ENCODE measurements around the gene TMEM245. TPM values are rescaled to one million over a fixed set of nuclear protein-coding genes. Genes with fewer than 3 reads are reported as not detected.
A peak's percentile ranks its signal among the peaks of the same experiment; 100 is the strongest.

The TMEM245 gene
- 27.8 TPM for polyA plus RNA-seq (2013, experiment 1 of 2)
- 32.6 TPM for polyA plus RNA-seq (2013, experiment 2 of 2)

- H3K27ac ChIP-seq (ENCODE audit: low read depth, low read length) = peak within 1 kb of the TSS; percentile 86
- H3K36me3 ChIP-seq (ENCODE audit: insufficient read depth, low read length) = peaks cover 5% of the 10 kb centered on the region; the same call in 1 of the 2 replicates
- peak within 1 kb of the TSS; percentile 89 for H3K4me3 ChIP-seq (ENCODE audit: low read length)
- H3K27me3 ChIP-seq (ENCODE audit: insufficient read depth, low read length) = no peaks in the 10 kb centered on the region
- peaks cover 23% of the 10 kb centered on the region for H3K4me1 ChIP-seq (ENCODE audit: insufficient read depth, low read length)
- under 1% methylated on average over 88 of the region's 88 CpGs for WGBS
- H3K9me3 ChIP-seq (ENCODE audit: insufficient read depth, low read depth, low read length) = no peaks in the 10 kb centered on the region
- H3K9ac ChIP-seq (ENCODE audit: low read depth, low read length) = peak within 1 kb of the TSS; percentile 94
Measured at GRCh38 chr9:109119439-109120203, at the start of gene TMEM245. Gene TMEM245 (minus strand): TSS chr9:109119947. CDS start chr9:109119913, 34 bp downstream.

- Histone ChIP-seq H3K9me3 (ENCODE audit: insufficient read depth, low read depth, low read length) (no peaks in the 10 kb centered on the region), H3K9ac (ENCODE audit: low read depth, low read length) (no peak overlapping the region), H3K27me3 (ENCODE audit: insufficient read depth, low read length) (peaks cover 47% of the 10 kb centered on the region), H3K4me1 (ENCODE audit: insufficient read depth, low read length) (peaks cover 5% of the 10 kb centered on the region; the same call in 1 of the 2 replicates), H3K27ac (ENCODE audit: low read depth, low read length) (no peak overlapping the region), H3K4me3 (ENCODE audit: low read length) (no peak overlapping the region), H3K36me3 (ENCODE audit: insufficient read depth, low read length) (no peaks in the 10 kb centered on the region)
Measured at GRCh38 chr9:109168170-109168569, 48.4 kb upstream of the TMEM245 start.

GRCh38 chr9:109167716-109168115 is 48.0 kb upstream of the TMEM245 start:
- no peaks in the 10 kb centered on the region for H3K9me3 ChIP-seq (ENCODE audit: insufficient read depth, low read depth, low read length)
- peaks cover 5% of the 10 kb centered on the region; the same call in 1 of the 2 replicates for H3K4me1 ChIP-seq (ENCODE audit: insufficient read depth, low read length)
- no peaks in the 10 kb centered on the region for H3K36me3 ChIP-seq (ENCODE audit: insufficient read depth, low read length)
- WGBS = 86% methylated on average over 5 of the region's 5 CpGs
- no peak overlapping the region for H3K9ac ChIP-seq (ENCODE audit: low read depth, low read length)
- 0 out of 2 replicates have a peak overlapping the region, but pooled peaks have one; percentile 49 for H3K4me3 ChIP-seq (ENCODE audit: low read length)
- H3K27me3 ChIP-seq (ENCODE audit: insufficient read depth, low read length) = peaks cover 47% of the 10 kb centered on the region
- no peak overlapping the region for H3K27ac ChIP-seq (ENCODE audit: low read depth, low read length)

- no peaks in the 10 kb centered on the region for H3K36me3 ChIP-seq (ENCODE audit: insufficient read depth, low read length)
- no peak within 1 kb of the TSS for H3K27ac ChIP-seq (ENCODE audit: low read depth, low read length)
- no peaks in the 10 kb centered on the region for H3K9me3 ChIP-seq (ENCODE audit: insufficient read depth, low read depth, low read length)
- H3K27me3 ChIP-seq (ENCODE audit: insufficient read depth, low read length) = peaks cover 47% of the 10 kb centered on the region
- H3K4me1 ChIP-seq (ENCODE audit: insufficient read depth, low read length) = peaks cover 5% of the 10 kb centered on the region; the same call in 1 of the 2 replicates
- H3K9ac ChIP-seq (ENCODE audit: low read depth, low read length) = no peak within 1 kb of the TSS; the same call in 1 of the 2 replicates
- WGBS = 4% methylated on average over 79 of the region's 86 CpGs
- H3K4me3 ChIP-seq (ENCODE audit: low read length) = peak within 1 kb of the TSS; percentile 49
Measured at GRCh38 chr9:109166771-109167601, 47.2 kb upstream of the TMEM245 start, which contains the start of gene FRRS1L. Gene FRRS1L (minus strand): TSS chr9:109167249. CDS start chr9:109167138, 111 bp downstream.

- H3K4me3 ChIP-seq (ENCODE audit: low read length) = peak overlapping the region; percentile 49
- WGBS = 41% methylated on average over 16 of the region's 16 CpGs
- H3K9ac ChIP-seq (ENCODE audit: low read depth, low read length) = no peak overlapping the region
- H3K9me3 ChIP-seq (ENCODE audit: insufficient read depth, low read depth, low read length) = no peaks in the 10 kb centered on the region
- H3K27me3 ChIP-seq (ENCODE audit: insufficient read depth, low read length) = peaks cover 47% of the 10 kb centered on the region
- H3K36me3 ChIP-seq (ENCODE audit: insufficient read depth, low read length) = no peaks in the 10 kb centered on the region
- peaks cover 5% of the 10 kb centered on the region; the same call in 1 of the 2 replicates for H3K4me1 ChIP-seq (ENCODE audit: insufficient read depth, low read length)
- H3K27ac ChIP-seq (ENCODE audit: low read depth, low read length) = no peak overlapping the region
Measured at GRCh38 chr9:109166171-109166770, 46.5 kb upstream of the TMEM245 start.

GRCh38 chr9:109164042-109164441 is 44.3 kb upstream of the TMEM245 start:
- Histone ChIP-seq H3K27me3 (ENCODE audit: insufficient read depth, low read length) (peaks cover 47% of the 10 kb centered on the region), H3K36me3 (ENCODE audit: insufficient read depth, low read length) (no peaks in the 10 kb centered on the region), H3K27ac (ENCODE audit: low read depth, low read length) (no peak overlapping the region), H3K4me1 (ENCODE audit: insufficient read depth, low read length) (peaks cover 5% of the 10 kb centered on the region; the same call in 1 of the 2 replicates), H3K9me3 (ENCODE audit: insufficient read depth, low read depth, low read length) (no peaks in the 10 kb centered on the region), H3K4me3 (ENCODE audit: low read length) (no peak overlapping the region), H3K9ac (ENCODE audit: low read depth, low read length) (no peak overlapping the region)
- WGBS = 91% methylated on average over 5 of the region's 5 CpGs

- 96% methylated on average over 1 of the region's 1 CpG for WGBS
- Histone ChIP-seq H3K9me3 (ENCODE audit: insufficient read depth, low read depth, low read length) (no peaks in the 10 kb centered on the region), H3K36me3 (ENCODE audit: insufficient read depth, low read length) (no peaks in the 10 kb centered on the region), H3K4me3 (ENCODE audit: low read length) (no peak overlapping the region), H3K4me1 (ENCODE audit: insufficient read depth, low read length) (peaks cover 5% of the 10 kb centered on the region; the same call in 1 of the 2 replicates), H3K27me3 (ENCODE audit: insufficient read depth, low read length) (peaks cover 40% of the 10 kb centered on the region), H3K27ac (ENCODE audit: low read depth, low read length) (no peak overlapping the region), H3K9ac (ENCODE audit: low read depth, low read length) (no peak overlapping the region)
Measured at GRCh38 chr9:109163194-109163593, 43.4 kb upstream of the TMEM245 start.

GRCh38 chr9:109162677-109163076 is 42.9 kb upstream of the TMEM245 start:
- Histone ChIP-seq H3K9me3 (ENCODE audit: insufficient read depth, low read depth, low read length) (no peaks in the 10 kb centered on the region), H3K27ac (ENCODE audit: low read depth, low read length) (no peak overlapping the region), H3K27me3 (ENCODE audit: insufficient read depth, low read length) (peaks cover 35% of the 10 kb centered on the region), H3K4me1 (ENCODE audit: insufficient read depth, low read length) (peaks cover 5% of the 10 kb centered on the region; the same call in 1 of the 2 replicates), H3K9ac (ENCODE audit: low read depth, low read length) (no peak overlapping the region), H3K4me3 (ENCODE audit: low read length) (no peak overlapping the region), H3K36me3 (ENCODE audit: insufficient read depth, low read length) (no peaks in the 10 kb centered on the region)
- 93% methylated on average over 2 of the region's 3 CpGs for WGBS

- no peak overlapping the region for H3K9ac ChIP-seq (ENCODE audit: low read depth, low read length)
- WGBS = 97% methylated on average over 3 of the region's 3 CpGs
- no peak overlapping the region for H3K4me3 ChIP-seq (ENCODE audit: low read length)
- peaks cover 23% of the 10 kb centered on the region for H3K27me3 ChIP-seq (ENCODE audit: insufficient read depth, low read length)
- no peaks in the 10 kb centered on the region for H3K9me3 ChIP-seq (ENCODE audit: insufficient read depth, low read depth, low read length)
- H3K36me3 ChIP-seq (ENCODE audit: insufficient read depth, low read length) = no peaks in the 10 kb centered on the region
- H3K27ac ChIP-seq (ENCODE audit: low read depth, low read length) = no peak overlapping the region
- peaks cover 5% of the 10 kb centered on the region; the same call in 1 of the 2 replicates for H3K4me1 ChIP-seq (ENCODE audit: insufficient read depth, low read length)
Measured at GRCh38 chr9:109161471-109161870, 41.7 kb upstream of the TMEM245 start.

GRCh38 chr9:109159583-109159982 is 39.8 kb upstream of the TMEM245 start:
- Histone ChIP-seq H3K9ac (ENCODE audit: low read depth, low read length) (no peak overlapping the region), H3K9me3 (ENCODE audit: insufficient read depth, low read depth, low read length) (no peaks in the 10 kb centered on the region), H3K36me3 (ENCODE audit: insufficient read depth, low read length) (no peaks in the 10 kb centered on the region), H3K27me3 (ENCODE audit: insufficient read depth, low read length) (0 out of 2 replicates have a peak, but pooled peaks cover 5% of the 10 kb centered on the region), H3K4me3 (ENCODE audit: low read length) (no peak overlapping the region), H3K27ac (ENCODE audit: low read depth, low read length) (no peak overlapping the region), H3K4me1 (ENCODE audit: insufficient read depth, low read length) (no peaks in the 10 kb centered on the region)
- WGBS = 96% methylated on average over 4 of the region's 4 CpGs
